GM12878 (cell line): Measurements from ENCODE around the gene STK4. TPM values are rescaled to one million over a fixed set of nuclear protein-coding genes. Genes with fewer than 3 reads are reported as not detected.

Source experiments
- CBFB ChIP-seq: IDR thresholded peaks from 2 replicates; pipeline ENCODE4 v1.6.1; 2016; ENCODE audit warnings: antibody characterized with exemption, low read depth
- CREM ChIP-seq: IDR thresholded peaks from 2 replicates; pipeline ENCODE4 v1.6.1; 2014; ENCODE audit warnings: antibody characterized with exemption, low read depth
- CUX1 ChIP-seq: IDR thresholded peaks from 2 replicates; pipeline ENCODE4 v1.6.1; 2012; ENCODE audit warnings: improper control_type of control experiment, low read depth, low read length; ENCODE audit not compliant: insufficient replicate concordance
- HCFC1 ChIP-seq: fragments of 150-350 bp; IDR thresholded peaks from 2 replicates; pipeline ENCODE4 v1.6.1; 2014; ENCODE audit warnings: low read length
- IRF5 ChIP-seq: fragments of 450-650 bp; IDR thresholded peaks from 2 replicates; pipeline ENCODE4 v1.6.1; 2017; ENCODE audit warnings: borderline replicate concordance
- LARP7 ChIP-seq: fragments of 450-650 bp; IDR thresholded peaks from 2 replicates; pipeline ENCODE4 v1.6.1; 2017; ENCODE audit warnings: mild to moderate bottlenecking
- NFYB ChIP-seq: IDR thresholded peaks from 2 replicates; pipeline ENCODE4 v1.6.1; 2011; ENCODE audit warnings: low read depth, mild to moderate bottlenecking, low read length, improper control_type of control experiment, moderate library complexity; ENCODE audit not compliant: insufficient read depth
- NR2C2 ChIP-seq: IDR thresholded peaks from 2 replicates; pipeline ENCODE4 v1.6.1; 2011; ENCODE audit warnings: borderline replicate concordance, low read depth; ENCODE audit not compliant: control insufficient read depth, insufficient read length
- POLR2AphosphoS2 ChIP-seq: IDR thresholded peaks from 2 replicates; pipeline ENCODE4 v1.6.1; 2011; ENCODE audit warnings: low read depth, mild to moderate bottlenecking, low read length, improper control_type of control experiment, moderate library complexity
- RAD51 ChIP-seq: fragments of 450-650 bp; IDR thresholded peaks from 2 replicates; pipeline ENCODE4 v1.6.1; 2016; ENCODE audit warnings: moderate library complexity, mild to moderate bottlenecking, inconsistent platforms
- RBBP5 ChIP-seq: fragments of 200-600 bp; sonication (generic); conservative IDR thresholded peaks from 2 replicates; pipeline ENCODE4 v1.6.1; 2016
- SIX5 ChIP-seq: IDR thresholded peaks from 2 replicates; pipeline ENCODE4 v1.6.1; 2011; ENCODE audit warnings: mild to moderate bottlenecking, low read depth, low read length, moderate library complexity; ENCODE audit not compliant: severe bottlenecking
- ZBTB33 ChIP-seq: fragments of 450-650 bp; IDR thresholded peaks from 2 replicates; pipeline ENCODE4 v1.6.1; 2017; ENCODE audit warnings: mild to moderate bottlenecking
- ZNF592 ChIP-seq: fragments of 450-650 bp; IDR thresholded peaks from 2 replicates; pipeline ENCODE4 v1.6.1; 2017; ENCODE audit warnings: mild to moderate bottlenecking, moderate library complexity
- polyA plus RNA-seq, 11 experiments: library from polyadenylated mRNA; depleted of rRNA in 4 of 11; unstranded in 6 of 11; stranded (reverse) in 5 of 11; fragments of >200 nt; fragmentation: Nextera tagmentation in 4 of 11; fragmentation: Illumina TruSeq in 1 of 11; extraction: Ambion mirVana in 4 of 11; extraction: Trizol in 1 of 11; gene quantifications; 1 replicate in 1 of 11; 2 replicates in 10 of 11; pipeline versions ENCODE4 v1.2.1 to v1.2.3, GENCODE V29; 2011 to 2016; ENCODE audit warnings: inconsistent platforms in 2 of 11, missing spikeins in 2 of 11, low read depth in 1 of 11
- total RNA-seq, 4 experiments: library from RNA; depleted of rRNA in 3 of 4; stranded (reverse); fragments of >200 nt in 3 of 4; fragmentation: Illumina TruSeq in 1 of 4; extraction: Trizol in 1 of 4; gene quantifications; 2 replicates each; pipeline versions ENCODE4 v1.2.1 to v1.2.3, GENCODE V29; 2013 to 2021
- TF ChIP-seq, protein P1 (sequence below): IDR thresholded peaks from 2 replicates; pipeline ENCODE4 v1.6.1; 2012; ENCODE audit warnings: low read depth, low read length, improper control_type of control experiment

Gene STK4
- total and polyA plus RNA-seq, 10 of the 15 experiments (the other 5 are each of a cell fraction or from before 2014, with no cell fraction given) = 24.0 to 135 (median 89.7) TPM

- TF ChIP-seq HCFC1 = no peak
- TF ChIP-seq ZBTB33 = no peak
- no peak for TF ChIP-seq RAD51
- TF ChIP-seq RBBP5 = no peak
- no peak for TF ChIP-seq NFYB
- TF ChIP-seq IRF5 = no peak
- TF ChIP-seq, protein P1, sequence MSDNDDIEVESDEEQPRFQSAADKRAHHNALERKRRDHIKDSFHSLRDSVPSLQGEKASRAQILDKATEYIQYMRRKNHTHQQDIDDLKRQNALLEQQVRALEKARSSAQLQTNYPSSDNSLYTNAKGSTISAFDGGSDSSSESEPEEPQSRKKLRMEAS = no peak
- TF ChIP-seq LARP7 = no peak
- no peak for TF ChIP-seq NR2C2
- no peak for TF ChIP-seq CBFB
- no peak for TF ChIP-seq ZNF592
- no peak for TF ChIP-seq SIX5
- no peak for TF ChIP-seq CREM
- TF ChIP-seq CUX1 = no peak
- TF ChIP-seq POLR2AphosphoS2 = no peak
Measured at GRCh38 chr20:44963325-44964215, 2.7 kb upstream of the STK4 start (continued).
